WTC11 (cell line): ENCODE results near the gene DUSP22. TPM values are rescaled to one million over a fixed set of nuclear protein-coding genes. Genes with fewer than 3 reads are reported as not detected.

ENCODE experiments used
- ATAC-seq: fragments of 200-7000 bp; cut with Tn5 transposase; 2 replicates; pipeline ENCODE4 v1.10.0; 2021; ENCODE audit warnings: mild to moderate bottlenecking, moderate library complexity
- CTCF ChIA-PET: fragments of 300-600 bp; sonication (Branson Sonifier 250); formaldehyde crosslinking; loops from one replicate; lab custom pipeline; 2021; ENCODE audit warnings: antibody characterized with exemption; lab: Charles Lee
- POLR2A ChIA-PET: fragments of 350-600 bp; sonication (Branson Sonifier 250); formaldehyde crosslinking; loops from one replicate; lab custom pipeline; 2021; ENCODE audit warnings: antibody characterized with exemption; lab: Charles Lee
- DNase-seq: peaks from one replicate; pipeline ENCODE4 v3.0.0; 2021; ENCODE audit warnings: low spot score
- H3K27ac Mint-ChIP-seq: 2 replicates; pipeline ENCODE4 v1.8.0; 2021; ENCODE audit warnings: mixed read lengths
- H3K27me3 Mint-ChIP-seq: 2 replicates; pipeline ENCODE4 v1.8.0; 2021; ENCODE audit warnings: low read depth, mild to moderate bottlenecking, moderate library complexity, mixed read lengths
- H3K36me3 Mint-ChIP-seq: 2 replicates; pipeline ENCODE4 v1.8.0; 2021; ENCODE audit warnings: mixed read lengths
- H3K4me1 Mint-ChIP-seq: 2 replicates; pipeline ENCODE4 v1.8.0; 2022; ENCODE audit warnings: mixed read lengths
- H3K4me3 Mint-ChIP-seq: 2 replicates; pipeline ENCODE4 v1.8.0; 2021; ENCODE audit warnings: mild to moderate bottlenecking, moderate library complexity, mixed read lengths
- H3K9me3 Mint-ChIP-seq: 2 replicates; pipeline ENCODE4 v1.8.0; 2021; ENCODE audit warnings: mixed read lengths
- CBFB ChIP-seq: sonication (generic); formaldehyde crosslinking; IDR thresholded peaks from 2 replicates; pipeline ENCODE4 v1.8.1; 2022; ENCODE audit warnings: mild to moderate bottlenecking, low read depth, missing genetic modification reagents
- CREM ChIP-seq: sonication (generic); formaldehyde crosslinking; IDR thresholded peaks from 2 replicates; pipeline ENCODE4 v1.8.1; 2022; ENCODE audit warnings: mild to moderate bottlenecking, missing genetic modification reagents, moderate library complexity
- ESRRA ChIP-seq: sonication (generic); formaldehyde crosslinking; IDR thresholded peaks from 2 replicates; pipeline ENCODE4 v1.8.1; 2022; ENCODE audit warnings: mild to moderate bottlenecking, missing genetic modification reagents, borderline replicate concordance
- FOXJ3 ChIP-seq: sonication (generic); formaldehyde crosslinking; IDR thresholded peaks from 2 replicates; pipeline ENCODE4 v1.9.0; 2021; ENCODE audit warnings: missing genetic modification reagents, mild to moderate bottlenecking, borderline replicate concordance
- FOXP1 ChIP-seq: sonication (generic); formaldehyde crosslinking; IDR thresholded peaks from 2 replicates; pipeline ENCODE4 v1.8.0; 2022; ENCODE audit warnings: missing genetic modification reagents, mild to moderate bottlenecking, moderate library complexity, borderline replicate concordance
- NFATC4 ChIP-seq: fragments of 250-450 bp; sonication (Bioruptor Pico); IDR thresholded peaks from 2 replicates; pipeline ENCODE4 v1.9.0; 2021; ENCODE audit warnings: mild to moderate bottlenecking
- NR3C1 ChIP-seq: sonication (generic); formaldehyde crosslinking; conservative IDR thresholded peaks from 2 replicates; pipeline ENCODE4 v1.8.1; 2023; ENCODE audit warnings: low read depth, mild to moderate bottlenecking, missing genetic modification reagents
- PRRX2 ChIP-seq: fragments of 250-450 bp; sonication (Bioruptor Pico); IDR thresholded peaks from 2 replicates; pipeline ENCODE4 v1.8.0; 2021; ENCODE audit warnings: mild to moderate bottlenecking
- RELA ChIP-seq: sonication (generic); formaldehyde crosslinking; IDR thresholded peaks from 2 replicates; pipeline ENCODE4 v1.8.1; 2022; ENCODE audit warnings: missing genetic modification reagents, mild to moderate bottlenecking, borderline replicate concordance
- TCF7 ChIP-seq: sonication (generic); formaldehyde crosslinking; IDR thresholded peaks from 2 replicates; pipeline ENCODE4 v1.8.0; 2022; ENCODE audit warnings: mild to moderate bottlenecking, low read depth, missing genetic modification reagents, moderate library complexity
- USF1 ChIP-seq: sonication (generic); formaldehyde crosslinking; IDR thresholded peaks from 2 replicates; pipeline ENCODE4 v1.8.0; 2022; ENCODE audit warnings: mild to moderate bottlenecking, missing genetic modification reagents
- ZNF219 ChIP-seq: sonication (generic); formaldehyde crosslinking; IDR thresholded peaks from 2 replicates; pipeline ENCODE4 v1.8.0; 2023; ENCODE audit warnings: missing genetic modification reagents, mild to moderate bottlenecking, borderline replicate concordance
- ZNF317 ChIP-seq: sonication (generic); formaldehyde crosslinking; IDR thresholded peaks from 2 replicates; pipeline ENCODE4 v1.8.1; 2023; ENCODE audit warnings: low read depth, mild to moderate bottlenecking, moderate library complexity, missing genetic modification reagents, borderline replicate concordance
- ZNF423 ChIP-seq: fragments of 250-450 bp; sonication (Bioruptor Pico); IDR thresholded peaks from 2 replicates; pipeline ENCODE4 v2.1.2; 2022; ENCODE audit warnings: mild to moderate bottlenecking, moderate library complexity
- total RNA-seq: library from RNA; stranded (reverse); gene quantifications from 3 replicates; pipeline ENCODE4 v1.2.3, GENCODE V29; 2021
- TF ChIP-seq, protein P1 (sequence below): sonication (generic); formaldehyde crosslinking; IDR thresholded peaks from 2 replicates; pipeline ENCODE4 v1.8.1; 2022; ENCODE audit warnings: low read depth, missing genetic modification reagents, borderline replicate concordance
- TF ChIP-seq, protein P2 (sequence below): sonication (generic); formaldehyde crosslinking; IDR thresholded peaks from 2 replicates; pipeline ENCODE4 v1.8.1; 2022; ENCODE audit warnings: mild to moderate bottlenecking, moderate library complexity, missing genetic modification reagents
- TF ChIP-seq, protein P3 (sequence below): fragments of 250-450 bp; sonication (Bioruptor Pico); IDR thresholded peaks from 2 replicates; pipeline ENCODE4 v1.8.0; 2021; ENCODE audit warnings: mild to moderate bottlenecking
- TF ChIP-seq, protein P4 (sequence below): sonication (generic); formaldehyde crosslinking; IDR thresholded peaks from 2 replicates; pipeline ENCODE4 v1.8.1; 2022; ENCODE audit warnings: mild to moderate bottlenecking, missing genetic modification reagents, moderate library complexity, borderline replicate concordance
- TF ChIP-seq, protein P5 (sequence below): sonication (generic); formaldehyde crosslinking; IDR thresholded peaks from 2 replicates; pipeline ENCODE4 v1.8.1; 2023; ENCODE audit warnings: mild to moderate bottlenecking, missing genetic modification reagents

The DUSP22 gene
- total RNA-seq, 1 experiment from 2014 or later, result 38.5 TPM

DNA sequence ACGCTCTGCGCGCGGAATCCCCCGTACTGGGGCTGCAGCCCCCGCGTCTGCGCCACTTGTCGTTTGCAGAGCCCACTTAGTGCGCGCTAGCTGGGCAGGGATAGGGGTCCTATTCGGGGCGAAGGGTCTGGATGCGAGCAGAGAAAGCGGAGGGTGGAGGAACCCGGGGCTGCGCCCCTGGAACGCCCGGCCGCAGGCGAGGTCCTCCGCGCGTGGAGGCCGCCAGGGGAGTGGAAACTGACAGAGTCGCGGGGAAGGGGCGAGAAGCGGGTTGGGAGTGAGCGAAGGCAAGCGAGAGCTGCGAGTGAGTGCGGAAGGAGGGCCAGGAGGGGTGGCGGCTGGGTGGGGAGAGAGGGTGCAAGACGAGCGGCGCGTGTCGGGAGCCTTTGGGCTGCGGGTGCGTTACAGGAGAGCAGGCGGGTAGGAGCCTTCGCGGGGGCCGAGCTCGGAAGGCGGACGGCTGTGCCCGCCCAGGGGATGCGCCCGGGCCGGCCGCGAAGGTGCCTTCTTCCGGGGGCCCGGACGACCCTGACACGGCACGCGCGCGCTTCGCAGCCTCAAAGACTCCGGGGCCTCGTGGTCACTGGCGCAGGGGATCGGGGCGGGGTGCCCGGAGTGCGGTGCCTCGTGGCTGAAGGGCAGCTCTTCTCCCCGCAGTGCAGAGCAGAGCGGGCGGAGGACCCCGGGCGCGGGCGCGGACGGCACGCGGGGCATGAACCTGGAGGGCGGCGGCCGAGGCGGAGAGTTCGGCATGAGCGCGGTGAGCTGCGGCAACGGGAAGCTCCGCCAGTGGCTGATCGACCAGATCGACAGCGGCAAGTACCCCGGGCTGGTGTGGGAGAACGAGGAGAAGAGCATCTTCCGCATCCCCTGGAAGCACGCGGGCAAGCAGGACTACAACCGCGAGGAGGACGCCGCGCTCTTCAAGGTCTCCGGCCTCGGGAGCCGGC lies 100.4 kb downstream of the DUSP22 start (continued):
- no peak for TF ChIP-seq FOXJ3 (CRISPR knock-in tag)
- TF ChIP-seq, protein P1, sequence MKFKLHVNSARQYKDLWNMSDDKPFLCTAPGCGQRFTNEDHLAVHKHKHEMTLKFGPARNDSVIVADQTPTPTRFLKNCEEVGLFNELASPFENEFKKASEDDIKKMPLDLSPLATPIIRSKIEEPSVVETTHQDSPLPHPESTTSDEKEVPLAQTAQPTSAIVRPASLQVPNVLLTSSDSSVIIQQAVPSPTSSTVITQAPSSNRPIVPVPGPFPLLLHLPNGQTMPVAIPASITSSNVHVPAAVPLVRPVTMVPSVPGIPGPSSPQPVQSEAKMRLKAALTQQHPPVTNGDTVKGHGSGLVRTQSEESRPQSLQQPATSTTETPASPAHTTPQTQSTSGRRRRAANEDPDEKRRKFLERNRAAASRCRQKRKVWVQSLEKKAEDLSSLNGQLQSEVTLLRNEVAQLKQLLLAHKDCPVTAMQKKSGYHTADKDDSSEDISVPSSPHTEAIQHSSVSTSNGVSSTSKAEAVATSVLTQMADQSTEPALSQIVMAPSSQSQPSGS (CRISPR knock-in tag), result no peak
- TF ChIP-seq ZNF219 (CRISPR knock-in tag), result peak; percentile 81; the same call in 1 of the 2 replicates
- TF ChIP-seq ZNF317, result peak; percentile 64
- TF ChIP-seq USF1, result peak; percentile 46; the same call in 1 of the 2 replicates
- TF ChIP-seq ESRRA (CRISPR knock-in tag), result peak; percentile 13
- TF ChIP-seq NFATC4 (CRISPR knock-in tag), result no peak
- TF ChIP-seq FOXP1 (CRISPR knock-in tag), result peak; percentile 87

GRCh38 chr6:393391-394221 lies 101.3 kb downstream of the DUSP22 start:
- ChIA-PET CTCF (interaction anchor here (0.9 to 2.5 kb wide), 5 partner anchors 10 to 205 kb away, joined by 4 to 18 read pairs (median 5); no protein-coding TSS in a partner anchor), POLR2A (no interaction called here)
- peak; percentile 7 for ATAC-seq
- Mint-ChIP-seq H3K4me3 (peak overlapping the region; percentile 77), H3K27me3 (peaks cover 74% of the 10 kb centered on the region), H3K9me3 (no peaks in the 10 kb centered on the region), H3K4me1 (peaks cover 9% of the 10 kb centered on the region), H3K27ac (no peak overlapping the region), H3K36me3 (peaks cover 4% of the 10 kb centered on the region; the same call in 1 of the 2 replicates)
- no peak for DNase-seq
- TF ChIP-seq, protein P2, sequence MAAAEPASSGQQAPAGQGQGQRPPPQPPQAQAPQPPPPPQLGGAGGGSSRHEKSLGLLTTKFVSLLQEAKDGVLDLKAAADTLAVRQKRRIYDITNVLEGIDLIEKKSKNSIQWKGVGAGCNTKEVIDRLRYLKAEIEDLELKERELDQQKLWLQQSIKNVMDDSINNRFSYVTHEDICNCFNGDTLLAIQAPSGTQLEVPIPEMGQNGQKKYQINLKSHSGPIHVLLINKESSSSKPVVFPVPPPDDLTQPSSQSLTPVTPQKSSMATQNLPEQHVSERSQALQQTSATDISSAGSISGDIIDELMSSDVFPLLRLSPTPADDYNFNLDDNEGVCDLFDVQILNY (CRISPR knock-in tag), result 0 out of 2 replicates have a peak, but pooled peaks have one; percentile 5
- TF ChIP-seq ESRRA (CRISPR knock-in tag), result no peak
- TF ChIP-seq CBFB (CRISPR knock-in tag), result no peak
- 0 out of 2 replicates have a peak, but pooled peaks have one; percentile 1 for TF ChIP-seq CREM
- no peak for TF ChIP-seq ZNF423 (CRISPR knock-in tag)

- Mint-ChIP-seq H3K27ac (no peak overlapping the region), H3K4me3 (no peak overlapping the region), H3K9me3 (no peaks in the 10 kb centered on the region), H3K36me3 (peaks cover 4% of the 10 kb centered on the region; the same call in 1 of the 2 replicates), H3K27me3 (peaks cover 63% of the 10 kb centered on the region), H3K4me1 (peaks cover 9% of the 10 kb centered on the region)
- POLR2A ChIA-PET, result no interaction called here
- CTCF ChIA-PET, result interaction anchor here (1.6 kb wide), 2 partner anchors 12 to 177 kb away, joined by 4 to 5 read pairs; no protein-coding TSS in a partner anchor
- ATAC-seq (no peak), DNase-seq (no peak)
- TF ChIP-seq RELA (CRISPR knock-in tag), result no peak
- TF ChIP-seq, protein P3, sequence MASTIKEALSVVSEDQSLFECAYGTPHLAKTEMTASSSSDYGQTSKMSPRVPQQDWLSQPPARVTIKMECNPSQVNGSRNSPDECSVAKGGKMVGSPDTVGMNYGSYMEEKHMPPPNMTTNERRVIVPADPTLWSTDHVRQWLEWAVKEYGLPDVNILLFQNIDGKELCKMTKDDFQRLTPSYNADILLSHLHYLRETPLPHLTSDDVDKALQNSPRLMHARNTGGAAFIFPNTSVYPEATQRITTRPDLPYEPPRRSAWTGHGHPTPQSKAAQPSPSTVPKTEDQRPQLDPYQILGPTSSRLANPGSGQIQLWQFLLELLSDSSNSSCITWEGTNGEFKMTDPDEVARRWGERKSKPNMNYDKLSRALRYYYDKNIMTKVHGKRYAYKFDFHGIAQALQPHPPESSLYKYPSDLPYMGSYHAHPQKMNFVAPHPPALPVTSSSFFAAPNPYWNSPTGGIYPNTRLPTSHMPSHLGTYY, result no peak
- TF ChIP-seq, protein P4, sequence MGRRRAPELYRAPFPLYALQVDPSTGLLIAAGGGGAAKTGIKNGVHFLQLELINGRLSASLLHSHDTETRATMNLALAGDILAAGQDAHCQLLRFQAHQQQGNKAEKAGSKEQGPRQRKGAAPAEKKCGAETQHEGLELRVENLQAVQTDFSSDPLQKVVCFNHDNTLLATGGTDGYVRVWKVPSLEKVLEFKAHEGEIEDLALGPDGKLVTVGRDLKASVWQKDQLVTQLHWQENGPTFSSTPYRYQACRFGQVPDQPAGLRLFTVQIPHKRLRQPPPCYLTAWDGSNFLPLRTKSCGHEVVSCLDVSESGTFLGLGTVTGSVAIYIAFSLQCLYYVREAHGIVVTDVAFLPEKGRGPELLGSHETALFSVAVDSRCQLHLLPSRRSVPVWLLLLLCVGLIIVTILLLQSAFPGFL (CRISPR knock-in tag), result no peak
- TF ChIP-seq, protein P2 (CRISPR knock-in tag), result no peak
- no peak for TF ChIP-seq ESRRA (CRISPR knock-in tag)
- TF ChIP-seq NR3C1 (CRISPR knock-in tag), result no peak
- TF ChIP-seq, protein P5, sequence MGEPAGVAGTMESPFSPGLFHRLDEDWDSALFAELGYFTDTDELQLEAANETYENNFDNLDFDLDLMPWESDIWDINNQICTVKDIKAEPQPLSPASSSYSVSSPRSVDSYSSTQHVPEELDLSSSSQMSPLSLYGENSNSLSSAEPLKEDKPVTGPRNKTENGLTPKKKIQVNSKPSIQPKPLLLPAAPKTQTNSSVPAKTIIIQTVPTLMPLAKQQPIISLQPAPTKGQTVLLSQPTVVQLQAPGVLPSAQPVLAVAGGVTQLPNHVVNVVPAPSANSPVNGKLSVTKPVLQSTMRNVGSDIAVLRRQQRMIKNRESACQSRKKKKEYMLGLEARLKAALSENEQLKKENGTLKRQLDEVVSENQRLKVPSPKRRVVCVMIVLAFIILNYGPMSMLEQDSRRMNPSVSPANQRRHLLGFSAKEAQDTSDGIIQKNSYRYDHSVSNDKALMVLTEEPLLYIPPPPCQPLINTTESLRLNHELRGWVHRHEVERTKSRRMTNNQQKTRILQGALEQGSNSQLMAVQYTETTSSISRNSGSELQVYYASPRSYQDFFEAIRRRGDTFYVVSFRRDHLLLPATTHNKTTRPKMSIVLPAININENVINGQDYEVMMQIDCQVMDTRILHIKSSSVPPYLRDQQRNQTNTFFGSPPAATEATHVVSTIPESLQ (CRISPR knock-in tag), result no peak
- TF ChIP-seq ZNF219 (CRISPR knock-in tag), result no peak
- TF ChIP-seq PRRX2 (CRISPR knock-in tag), result no peak
- TF ChIP-seq TCF7 (CRISPR knock-in tag), result no peak
These were observed 102.5 kb downstream of the DUSP22 start for GRCh38 chr6:394641-395289.
